Measurements from ENCODE around the gene RNF144B. TPM values are rescaled to one million over a fixed set of nuclear protein-coding genes. Genes with fewer than 3 reads are reported as not detected.
A peak's percentile ranks its signal among the peaks of the same experiment; 100 is the strongest.
"Not testable (repeated sequence)": the region's sequence is repeated elsewhere in the genome, so short reads cannot be mapped to it uniquely, and the experiment has no call there.

The RNF144B gene
- total RNA-seq, 2 donors from 2014 or later: 4.0 to 5.4 TPM

GRCh38 chr6:18359237-18359885 lies 27.8 kb upstream of the RNF144B start:
- DNase-seq: no peak
- Histone ChIP-seq H3K36me3 (replicated peaks in 1 of 2; ENCODE audit: insufficient read depth in 1 of 2, low read depth in 2 of 2) (no peaks in the 10 kb centered on the region), H3K27me3 (no peaks in the 10 kb centered on the region), H3K27ac (no peak overlapping the region), H3K4me3 (no peak overlapping the region), H3K4me1 (peaks cover 27% of the 10 kb centered on the region), H3K9me3 (no peaks in the 10 kb centered on the region)
- no peak for TF ChIP-seq CTCF (IDR thresholded peaks at IDR 0.05)
- TF ChIP-seq POLR2A (IDR thresholded peaks at IDR 0.05): no peak
- 100% methylated on average over 1 of the region's 1 CpG; no CpG with 5 or more reads in 1 of the 2 donors for WGBS, 2 donors
- no peak for ATAC-seq
- intact Hi-C loops (cut with DNase I): no loop called here

GRCh38 chr6:18360188-18360587 lies 27.0 kb upstream of the RNF144B start:
- no peak overlapping the region for H3K27ac ChIP-seq

GRCh38 chr6:18362058-18362561 lies 25.0 kb upstream of the RNF144B start:
- Histone ChIP-seq H3K36me3 (replicated peaks in 1 of 2; ENCODE audit: insufficient read depth in 1 of 2, low read depth in 2 of 2) (no peaks in the 10 kb centered on the region), H3K27ac (peak overlapping the region in 3 of 4 donors; percentile 35 to 70 (median 68)), H3K9me3 (no peaks in the 10 kb centered on the region), H3K4me1 (peaks cover 27% of the 10 kb centered on the region), H3K27me3 (no peaks in the 10 kb centered on the region), H3K4me3 (no peak overlapping the region)
- WGBS, 2 donors: 7 to 17% methylated on average over 2 of the region's 2 CpGs
- TF ChIP-seq POLR2A (IDR thresholded peaks at IDR 0.05) (no peak), CTCF (IDR thresholded peaks at IDR 0.05) (no peak)
- intact Hi-C loops (cut with DNase I): no loop called here
- DNase-seq (peak; percentile 25 to 58 (median 54)), ATAC-seq (peak; percentile 82)

More at GRCh38 chr6:18360188-18360587, 27.0 kb upstream of the RNF144B start:
- intact Hi-C loops (cut with DNase I): no loop called here
- no peak for DNase-seq
- Histone ChIP-seq H3K36me3 (replicated peaks in 1 of 2; ENCODE audit: insufficient read depth in 1 of 2, low read depth in 2 of 2) (no peaks in the 10 kb centered on the region), H3K4me3 (no peak overlapping the region), H3K4me1 (peaks cover 27% of the 10 kb centered on the region), H3K27me3 (no peaks in the 10 kb centered on the region), H3K9me3 (no peaks in the 10 kb centered on the region)
- WGBS, 2 donors: 45 to 56% methylated on average over 1 of the region's 1 CpG
- ATAC-seq: no peak
- no peak for TF ChIP-seq CTCF (IDR thresholded peaks at IDR 0.05)
- no peak for TF ChIP-seq POLR2A (IDR thresholded peaks at IDR 0.05)

GRCh38 chr6:18363746-18364145 lies 23.4 kb upstream of the RNF144B start:
- no peaks in the 10 kb centered on the region for H3K27me3 ChIP-seq
- peaks cover 27% of the 10 kb centered on the region for H3K4me1 ChIP-seq
- H3K27ac ChIP-seq: no peak overlapping the region
- TF ChIP-seq POLR2A (IDR thresholded peaks at IDR 0.05): no peak
- no peak for TF ChIP-seq CTCF (IDR thresholded peaks at IDR 0.05)
- intact Hi-C loops (cut with DNase I): no loop called here
- DNase-seq (no peak), ATAC-seq (no peak)
- H3K9me3 ChIP-seq: no peaks in the 10 kb centered on the region
- H3K4me3 ChIP-seq: no peak overlapping the region
- H3K36me3 ChIP-seq (replicated peaks in 1 of 2; ENCODE audit: insufficient read depth in 1 of 2, low read depth in 2 of 2): no peaks in the 10 kb centered on the region
- WGBS, 2 donors: 88 to 93% methylated on average over 5 of the region's 5 CpGs

GRCh38 chr6:18364561-18364960 lies 22.6 kb upstream of the RNF144B start:
- DNase-seq; ATAC-seq; H3K27ac ChIP-seq; H3K9me3 ChIP-seq; H3K4me3 ChIP-seq; H3K36me3 ChIP-seq (replicated peaks in 1 of 2; ENCODE audit: insufficient read depth in 1 of 2, low read depth in 2 of 2); intact Hi-C loops (cut with DNase I); H3K27me3 ChIP-seq: not testable (repeated sequence)
- H3K4me1 ChIP-seq: peaks cover 27% of the 10 kb centered on the region
- WGBS, 2 donors: 58 to 60% methylated on average over 2 of the region's 2 CpGs
